ENCODE results near the gene KISS1R. TPM values are rescaled to one million over a fixed set of nuclear protein-coding genes. Genes with fewer than 3 reads are reported as not detected.

Gene KISS1R
- total RNA-seq, 4 donors from 2014 or later, result 0.45 TPM; not detected in 3

- Histone ChIP-seq H3K4me1 (no peaks in the 10 kb centered on the region), H3K27me3 (no peaks in the 10 kb centered on the region), H3K9me3 (no peaks in the 10 kb centered on the region), H3K36me3 (peaks cover 4 to 69% (median 6%) of the 10 kb centered on the region in 3 donors), H3K27ac (no peak overlapping the region), H3K4me3 (no peak overlapping the region)
- no peak for TF ChIP-seq POLR2A (IDR thresholded peaks at IDR 0.05)
- TF ChIP-seq CTCF (IDR thresholded peaks at IDR 0.05), result no peak
- 87 to 97% methylated on average over 6 to 19 of the region's 19 CpGs for WGBS, 2 donors
- intact Hi-C loops (cut with DNase I), result no loop called here
- no peak for DNase-seq
Observed at GRCh38 chr19:964761-965694, 47.9 kb downstream of the KISS1R start.

GRCh38 chr19:966485-967088, 49.5 kb downstream of the KISS1R start:
- no peak for DNase-seq
- H3K4me1 ChIP-seq, result no peaks in the 10 kb centered on the region
- H3K27ac ChIP-seq, result no peak overlapping the region
- peaks cover 16 to 77% (median 18%) of the 10 kb centered on the region in 3 donors for H3K36me3 ChIP-seq
- TF ChIP-seq POLR2A (IDR thresholded peaks at IDR 0.05) (no peak), CTCF (IDR thresholded peaks at IDR 0.05) (no peak)
- no peak overlapping the region for H3K4me3 ChIP-seq
- H3K27me3 ChIP-seq, result no peaks in the 10 kb centered on the region
- WGBS, 2 donors, result 79 to 84% methylated on average over 5 to 9 of the region's 17 CpGs
- peaks cover 0 to 11% (median 7%) of the 10 kb centered on the region in 3 donors for H3K9me3 ChIP-seq
- intact Hi-C loops (cut with DNase I), result no loop called here

Small RNA genes lying within 50 kb of the gene (small RNA-seq; reads per million reads assigned to genes)
- 0 to 0.15 (median 0.04) reads per million in 4 donors for gene RNU6-9

Other genes with a start within 250 kb of the KISS1R start
- gene FSTL3, start 240.9 kb upstream of the KISS1R start, total RNA-seq, result 10 to 100 TPM in 3 of 4 donors, 1 to 10 TPM in 1; 4.4 to 43.3 (median 17.7) TPM
- not detected for gene PRSS57, start 221.9 kb upstream of the KISS1R start, total RNA-seq
- gene PALM, start 208.4 kb upstream of the KISS1R start, total RNA-seq, result 10 to 100 TPM in 1 of 4 donors, 1 to 10 TPM in 3; 2.6 to 19.3 (median 6.5) TPM
- 1 to 10 TPM in 2 of 4 donors, under 1 TPM in 1, not detected in 1; 0.11 to 1.3 (median 1.0) TPM for gene MISP, start 166.2 kb upstream of the KISS1R start, total RNA-seq
- 100 to 1,000 TPM; 139 to 167 (median 156) TPM for gene PTBP1, start 119.9 kb upstream of the KISS1R start, total RNA-seq
- not detected for gene PLPPR3, start 95.4 kb upstream of the KISS1R start, total RNA-seq
- not detected for gene AZU1, start 89.5 kb upstream of the KISS1R start, total RNA-seq
- not detected for gene PRTN3, start 76.3 kb upstream of the KISS1R start, total RNA-seq
- under 1 TPM in 1 of 4 donors, not detected in 3; 0.95 TPM for gene ELANE, start 65.0 kb upstream of the KISS1R start, total RNA-seq
- gene CFD, start 57.7 kb upstream of the KISS1R start, total RNA-seq, result 100 to 1,000 TPM in 2 of 4 donors, 10 to 100 TPM in 2; 52.2 to 883 (median 129) TPM
- gene MED16, start 24.1 kb upstream of the KISS1R start, total RNA-seq, result 10 to 100 TPM; 23.7 to 64.9 (median 32.5) TPM
- gene RNU6-9, start 23.8 kb upstream of the KISS1R start, total RNA-seq, result not detected
- gene R3HDM4, start 4.1 kb upstream of the KISS1R start, total RNA-seq, result 10 to 100 TPM; 42.9 to 83.7 (median 62.4) TPM
- 1 to 10 TPM; 3.0 to 6.6 (median 4.7) TPM for gene ARID3A, start 8.7 kb downstream of the KISS1R start, total RNA-seq
- 10 to 100 TPM; 28.2 to 70.1 (median 53.0) TPM for gene WDR18, start 67.0 kb downstream of the KISS1R start, total RNA-seq
- gene GRIN3B, start 83.1 kb downstream of the KISS1R start, total RNA-seq, result not detected
- 100 to 1,000 TPM; 101 to 182 (median 146) TPM for gene TMEM259, start 103.8 kb downstream of the KISS1R start, total RNA-seq
- gene RNU6-2, start 104.2 kb downstream of the KISS1R start, total RNA-seq, result not detected
- 100 to 1,000 TPM in 2 of 4 donors, 10 to 100 TPM in 2; 79.0 to 125 (median 105) TPM for gene CNN2, start 109.3 kb downstream of the KISS1R start, total RNA-seq
- 10 to 100 TPM; 12.6 to 24.4 (median 18.7) TPM for gene ABCA7, start 122.8 kb downstream of the KISS1R start, total RNA-seq
- 10 to 100 TPM in 3 of 4 donors, 1 to 10 TPM in 1; 8.2 to 39.3 (median 12.5) TPM for gene ARHGAP45, start 149.8 kb downstream of the KISS1R start, total RNA-seq
- 100 to 1,000 TPM; 113 to 198 (median 166) TPM for gene POLR2E, start 178.0 kb downstream of the KISS1R start, total RNA-seq
- 100 to 1,000 TPM; 108 to 405 (median 244) TPM for gene GPX4, start 186.7 kb downstream of the KISS1R start, total RNA-seq